ENCODE data around the gene DOCK1.

DNA sequence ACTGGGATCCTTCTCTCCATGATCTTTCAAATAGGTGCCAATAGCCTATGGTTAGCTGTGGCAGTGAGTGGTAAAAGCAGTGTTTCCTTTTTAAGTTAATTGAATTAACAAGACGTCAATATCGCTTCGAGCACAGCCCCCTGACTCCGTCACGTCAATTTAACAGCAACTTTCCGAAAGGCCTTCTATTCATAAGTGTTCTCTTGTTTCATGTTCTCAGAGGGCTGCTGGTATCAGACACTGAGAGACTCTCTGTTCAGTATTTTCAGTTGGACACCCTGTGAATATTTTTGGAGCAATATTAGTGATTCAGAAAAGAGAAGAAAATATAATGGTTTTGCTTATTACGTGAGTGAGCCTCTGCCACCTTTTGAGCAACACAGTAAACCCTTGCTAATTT is 465.4 kb downstream of the DOCK1 start:
- TF ChIP-seq, protein P1, sequence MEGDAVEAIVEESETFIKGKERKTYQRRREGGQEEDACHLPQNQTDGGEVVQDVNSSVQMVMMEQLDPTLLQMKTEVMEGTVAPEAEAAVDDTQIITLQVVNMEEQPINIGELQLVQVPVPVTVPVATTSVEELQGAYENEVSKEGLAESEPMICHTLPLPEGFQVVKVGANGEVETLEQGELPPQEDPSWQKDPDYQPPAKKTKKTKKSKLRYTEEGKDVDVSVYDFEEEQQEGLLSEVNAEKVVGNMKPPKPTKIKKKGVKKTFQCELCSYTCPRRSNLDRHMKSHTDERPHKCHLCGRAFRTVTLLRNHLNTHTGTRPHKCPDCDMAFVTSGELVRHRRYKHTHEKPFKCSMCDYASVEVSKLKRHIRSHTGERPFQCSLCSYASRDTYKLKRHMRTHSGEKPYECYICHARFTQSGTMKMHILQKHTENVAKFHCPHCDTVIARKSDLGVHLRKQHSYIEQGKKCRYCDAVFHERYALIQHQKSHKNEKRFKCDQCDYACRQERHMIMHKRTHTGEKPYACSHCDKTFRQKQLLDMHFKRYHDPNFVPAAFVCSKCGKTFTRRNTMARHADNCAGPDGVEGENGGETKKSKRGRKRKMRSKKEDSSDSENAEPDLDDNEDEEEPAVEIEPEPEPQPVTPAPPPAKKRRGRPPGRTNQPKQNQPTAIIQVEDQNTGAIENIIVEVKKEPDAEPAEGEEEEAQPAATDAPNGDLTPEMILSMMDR (conservative IDR thresholded peaks at IDR 0.05 in 1 of 2, IDR thresholded peaks at IDR 0.05 in 1 of 2; ENCODE audit: low read depth in 1 of 2, low read length in 2 of 2) = no peak
- TF ChIP-seq EZH2 (IDR thresholded peaks at IDR 0.05; ENCODE audit: low read length, missing control alignments) = no peak

Data from fibroblast of lung (primary cell).